ENCODE data around the gene MSH3. TPM values are rescaled to one million over a fixed set of nuclear protein-coding genes. Genes with fewer than 3 reads are reported as not detected.
"Not testable (repeated sequence)": the region's sequence is repeated elsewhere in the genome, so short reads cannot be mapped to it uniquely, and the experiment has no call there.

Gene MSH3
- total RNA-seq, 1 experiment from 2014 or later = 8.4 TPM

GRCh38 chr5:80796846-80797245, 142.4 kb downstream of the MSH3 start:
- no peak for DNase-seq (ENCODE audit: low spot score)

DNA sequence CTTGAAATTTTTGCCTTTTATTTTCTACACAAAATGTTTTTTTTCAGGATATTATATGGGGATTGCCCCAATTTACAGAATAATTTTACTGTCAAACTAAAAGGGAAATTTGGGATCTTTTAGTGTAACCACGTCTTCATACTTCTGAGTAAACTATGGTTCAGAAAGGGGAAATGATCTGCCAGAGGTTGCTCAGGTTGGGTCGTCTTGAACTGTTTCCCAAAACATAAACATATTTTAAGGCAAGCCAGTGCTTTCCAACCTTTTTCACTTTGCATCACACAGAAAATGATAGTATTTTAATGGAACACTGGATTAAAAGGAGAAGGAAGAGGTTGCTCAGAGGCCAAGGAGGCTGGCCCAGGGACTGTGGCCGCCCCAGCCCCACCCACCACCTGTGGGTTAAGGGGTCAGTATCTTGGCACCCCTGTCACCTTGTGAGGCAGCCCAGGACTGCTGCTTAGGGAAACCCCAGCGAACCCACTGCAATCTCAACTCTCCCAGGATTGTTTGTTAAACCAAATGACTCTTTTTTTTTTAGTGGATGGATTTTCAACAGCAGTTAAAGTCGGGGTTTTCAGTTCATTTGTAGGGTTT, 143.1 kb downstream of the MSH3 start:
- DNase-seq (ENCODE audit: low spot score) = no peak

DNA sequence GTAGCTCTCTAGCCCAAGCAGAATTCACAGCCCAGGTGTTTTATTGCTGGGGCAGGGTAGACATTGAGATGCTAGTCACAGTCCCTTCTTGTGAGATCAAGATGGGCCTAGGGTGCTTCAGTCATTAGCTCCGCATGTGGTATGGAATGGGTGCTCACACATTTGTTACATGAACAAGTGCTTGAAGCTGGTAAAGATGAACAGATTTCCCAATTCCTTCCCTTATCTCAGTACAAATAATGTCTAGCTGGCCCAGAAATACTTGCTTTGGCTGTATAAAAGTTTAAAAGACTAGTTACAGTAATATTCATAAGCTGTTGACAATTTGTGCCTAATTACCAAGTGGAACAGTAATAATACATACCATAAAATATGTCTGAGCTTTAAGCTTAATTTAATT, 143.7 kb downstream of the MSH3 start:
- DNase-seq (ENCODE audit: low spot score) = no peak

- no peak for DNase-seq (ENCODE audit: low spot score)
Observed at GRCh38 chr5:80798633-80799032, 144.2 kb downstream of the MSH3 start.

GRCh38 chr5:80799041-80799440, 144.6 kb downstream of the MSH3 start:
- no peak for DNase-seq (ENCODE audit: low spot score)

DNA sequence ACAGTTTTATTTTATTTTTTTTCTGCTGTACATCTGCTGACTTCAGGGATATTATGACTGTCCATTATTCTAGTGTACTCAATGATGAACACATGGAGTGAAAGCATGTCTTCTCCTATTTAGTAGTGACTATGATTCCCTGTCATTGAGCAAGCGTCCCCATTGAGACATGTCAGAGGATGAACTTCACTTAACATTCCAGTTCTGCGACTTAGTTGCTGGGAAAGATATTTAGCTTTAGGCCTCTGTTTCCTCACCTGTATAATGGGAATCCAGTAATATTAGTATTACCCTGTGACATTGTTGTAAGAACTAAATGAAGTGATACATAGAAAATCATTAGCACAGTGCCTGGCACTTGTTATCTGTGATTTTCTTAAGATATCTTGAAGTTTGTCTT, 145.1 kb downstream of the MSH3 start:
- DNase-seq (ENCODE audit: low spot score) = no peak

- no peak for DNase-seq (ENCODE audit: low spot score)
Observed at GRCh38 chr5:80804332-80804731, 149.9 kb downstream of the MSH3 start.

- DNase-seq (ENCODE audit: low spot score) = no peak
Observed at GRCh38 chr5:80805038-80805437, 150.6 kb downstream of the MSH3 start.

GRCh38 chr5:80806929-80807328, 152.5 kb downstream of the MSH3 start:
- DNase-seq (ENCODE audit: low spot score) = no peak

DNA sequence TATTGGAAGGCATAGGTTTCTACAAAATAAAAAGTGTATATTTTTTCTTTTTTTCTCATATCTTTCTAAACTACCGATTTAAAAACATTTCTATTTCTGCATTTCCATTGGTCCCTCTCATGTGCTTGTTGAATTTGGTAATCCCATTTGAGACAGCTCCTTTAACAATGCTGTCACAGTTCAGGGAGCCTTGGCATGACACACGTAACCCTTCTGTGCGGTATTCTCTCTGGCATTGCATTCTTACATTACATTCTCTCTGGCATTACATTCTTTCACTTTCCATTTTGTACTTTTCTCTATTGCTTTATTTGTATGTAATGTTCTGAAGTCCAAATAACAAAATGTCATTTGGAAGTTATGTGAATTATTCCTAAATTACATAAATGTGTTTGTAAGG, 155.0 kb downstream of the MSH3 start:
- DNase-seq (ENCODE audit: low spot score) = no peak

GRCh38 chr5:80810425-80810824, 156.0 kb downstream of the MSH3 start:
- DNase-seq (ENCODE audit: low spot score) = no peak

DNA sequence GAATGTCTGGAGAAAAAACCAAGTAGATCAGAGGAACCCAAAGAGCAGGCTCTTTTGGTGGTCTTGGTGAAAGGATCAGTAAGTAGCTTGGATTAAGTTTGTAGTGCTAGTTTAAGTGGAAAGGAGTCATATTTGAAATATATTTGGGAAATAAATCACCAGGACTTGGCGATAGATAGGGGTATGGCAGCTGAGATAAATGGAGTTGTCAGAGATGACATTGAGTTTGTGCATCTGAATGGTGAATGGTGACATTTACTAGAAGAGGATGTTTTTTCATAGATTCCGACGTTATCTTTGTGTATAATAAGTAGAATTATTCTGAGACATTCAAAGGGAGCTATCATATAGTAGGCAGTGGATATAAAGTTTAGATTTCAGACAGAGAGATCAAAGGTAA, 162.1 kb downstream of the MSH3 start:
- DNase-seq (ENCODE audit: low spot score) = no peak

DNA sequence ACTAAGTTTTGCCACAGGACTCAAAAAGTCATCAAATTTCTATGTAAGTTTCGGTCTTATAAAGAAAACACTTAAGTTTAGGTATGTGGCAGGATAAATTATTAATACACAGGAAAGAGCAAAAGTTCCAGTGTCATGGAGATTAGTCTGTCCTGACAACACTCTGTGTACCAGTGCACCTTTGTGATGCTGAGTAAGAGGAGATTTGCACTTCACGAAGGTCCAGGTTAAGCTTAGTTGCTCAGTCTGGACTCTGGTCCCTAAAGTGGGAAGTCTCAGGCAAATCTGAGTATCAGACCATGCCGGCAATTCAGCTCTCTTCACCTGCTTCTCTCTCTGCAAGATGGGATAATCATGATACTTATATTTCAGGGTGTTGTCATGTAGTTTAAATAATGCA, 166.2 kb downstream of the MSH3 start:
- DNase-seq (ENCODE audit: low spot score) = no peak

DNA sequence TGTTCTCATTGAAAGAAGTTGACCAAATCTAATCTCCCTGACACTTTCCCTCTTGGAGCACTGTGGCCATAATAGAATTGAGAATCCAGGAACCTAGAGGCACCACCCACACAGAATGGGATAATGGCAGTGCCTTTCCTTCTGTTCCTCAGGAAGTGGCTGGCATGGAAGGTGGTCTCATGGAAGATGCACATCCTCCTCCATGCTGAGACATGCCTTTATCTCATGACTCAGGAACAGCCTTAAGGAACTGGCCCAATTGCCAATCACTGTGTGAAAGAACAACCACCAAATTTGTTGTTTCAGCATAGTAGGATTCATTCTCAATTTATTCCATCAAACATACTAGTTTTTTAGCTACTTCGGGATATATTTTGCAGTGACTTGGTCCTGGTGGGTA, 168.2 kb downstream of the MSH3 start:
- no peak for DNase-seq (ENCODE audit: low spot score)

DNA sequence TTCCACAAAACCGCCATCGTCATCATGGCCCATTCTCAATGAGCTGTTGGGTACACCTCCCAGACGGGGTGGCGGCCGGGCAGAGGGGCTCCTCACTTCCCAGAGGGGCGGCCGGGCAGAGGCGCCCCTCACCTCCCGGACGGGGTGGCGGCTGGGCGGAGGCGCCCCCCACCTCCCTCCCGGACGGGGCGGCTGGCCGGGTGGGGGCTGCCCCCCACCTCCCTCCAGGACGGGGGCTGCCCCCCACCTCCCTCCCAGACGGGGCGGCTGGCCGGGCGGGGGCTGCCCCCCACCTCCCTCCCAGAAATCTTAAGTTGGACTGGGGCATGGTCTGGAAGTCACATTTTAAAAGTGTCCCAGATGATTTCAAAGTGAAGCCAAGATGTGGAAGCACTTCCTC, 169.7 kb downstream of the MSH3 start:
- not testable (repeated sequence) for DNase-seq (ENCODE audit: low spot score)

DNA sequence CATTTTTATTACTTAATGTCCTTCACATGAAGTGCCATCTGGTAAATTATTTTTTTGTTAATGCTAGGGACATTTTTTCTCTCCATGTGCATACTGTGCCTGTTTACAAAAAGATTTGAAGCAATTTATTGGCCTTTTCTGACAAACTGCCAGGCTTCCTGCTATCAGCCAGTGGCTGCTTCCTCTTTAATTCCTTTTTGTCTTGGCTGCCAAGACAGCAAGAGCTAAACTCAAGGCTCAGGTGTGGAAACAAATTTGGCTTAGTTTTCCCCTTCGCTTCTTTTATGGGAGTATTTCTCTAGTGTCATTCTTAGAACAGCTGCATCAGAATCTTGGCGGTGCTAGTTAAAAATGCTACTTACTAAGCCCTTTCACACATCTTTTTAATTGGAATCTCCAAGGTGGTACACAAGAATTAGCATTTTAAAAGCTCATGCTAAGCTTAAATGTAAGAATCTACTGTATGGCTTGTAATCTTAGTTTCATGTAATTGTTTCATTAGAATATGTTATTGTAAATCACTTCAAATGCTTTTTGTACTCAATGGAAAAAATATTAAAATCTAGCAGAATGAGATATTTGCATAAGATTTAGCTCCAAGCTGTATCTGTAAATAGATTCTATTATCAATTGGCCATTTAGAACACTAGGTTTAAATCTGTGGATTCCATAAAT, 171.5 kb downstream of the MSH3 start:
- no peak for DNase-seq (ENCODE audit: low spot score)

DNA sequence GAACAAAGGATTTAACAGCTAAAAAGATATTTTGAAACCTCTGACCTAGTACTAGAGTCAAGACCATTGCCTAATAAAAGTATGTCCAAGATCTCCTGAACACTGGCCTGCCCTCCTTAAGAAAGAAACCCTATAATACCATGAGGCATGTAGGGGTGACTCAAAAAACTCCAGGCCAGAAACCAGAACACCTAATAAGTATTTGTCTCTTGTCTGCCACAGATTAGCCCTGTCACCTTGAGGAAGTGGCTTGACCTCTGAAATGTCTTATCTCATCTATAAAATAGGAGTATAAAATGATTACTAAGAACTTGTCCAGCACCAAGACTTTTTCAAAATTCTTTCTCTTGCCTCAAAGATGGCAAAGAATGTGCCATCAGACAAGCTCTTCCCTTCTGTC, 180.3 kb downstream of the MSH3 start:
- DNase-seq (ENCODE audit: low spot score) = no peak

GRCh38 chr5:80835128-80835527, 180.7 kb downstream of the MSH3 start:
- no peak for DNase-seq (ENCODE audit: low spot score)

DNA sequence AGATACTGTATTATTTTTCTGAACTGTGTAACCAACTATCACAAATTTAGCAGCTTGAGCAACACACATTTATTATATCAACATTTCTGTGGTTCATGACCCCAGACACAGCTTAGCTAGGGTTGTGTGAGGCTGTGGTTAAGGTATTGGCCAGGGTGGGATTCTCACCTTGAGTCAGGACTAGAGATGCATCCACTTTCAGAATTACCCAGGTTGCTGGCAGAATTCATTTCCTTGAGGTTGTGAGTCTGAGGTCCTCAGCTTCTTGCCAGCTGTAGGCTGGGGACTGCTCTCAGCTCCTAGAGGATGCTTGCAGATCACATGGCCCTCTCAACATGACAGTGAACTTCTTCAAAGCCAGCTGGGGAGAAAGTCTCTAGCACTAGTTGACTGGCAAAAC, 183.2 kb downstream of the MSH3 start:
- no peak for DNase-seq (ENCODE audit: low spot score)

DNA sequence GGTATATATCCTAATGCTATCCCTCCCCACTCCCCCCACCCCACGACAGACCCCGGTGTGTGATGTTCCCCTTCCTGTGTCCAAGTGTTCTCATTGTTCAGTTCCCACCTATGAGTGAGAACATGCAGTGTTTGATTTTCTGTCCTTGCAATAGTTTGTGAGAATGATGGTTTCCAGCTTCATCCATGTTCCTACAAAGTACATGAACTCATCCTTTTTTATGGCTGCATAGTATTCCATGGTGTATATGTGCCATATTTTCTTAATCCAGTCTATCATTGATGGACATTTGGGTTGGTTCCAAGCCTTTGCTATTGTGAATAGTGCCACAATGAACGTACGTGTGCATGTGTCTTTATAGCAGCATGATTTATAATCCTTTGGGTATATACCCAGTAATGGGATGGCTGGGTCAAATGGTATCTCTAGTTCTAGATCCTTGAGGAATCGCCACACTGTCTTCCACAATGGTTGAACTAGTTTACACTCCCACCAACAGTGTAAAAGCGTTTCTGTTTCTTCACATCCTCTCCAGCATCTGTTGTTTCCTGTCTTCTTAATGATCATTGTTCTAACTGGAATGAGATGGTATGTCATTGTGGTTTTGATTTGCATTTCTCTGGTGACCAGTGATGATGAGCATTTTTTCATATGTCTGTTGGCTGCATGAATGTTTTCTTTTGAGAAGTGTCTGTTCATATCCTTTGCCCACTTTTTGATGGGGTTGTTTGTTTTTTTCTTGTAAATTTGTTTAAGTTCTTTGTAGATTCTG, 186.8 kb downstream of the MSH3 start:
- not testable (repeated sequence) for DNase-seq (ENCODE audit: low spot score)

DNA sequence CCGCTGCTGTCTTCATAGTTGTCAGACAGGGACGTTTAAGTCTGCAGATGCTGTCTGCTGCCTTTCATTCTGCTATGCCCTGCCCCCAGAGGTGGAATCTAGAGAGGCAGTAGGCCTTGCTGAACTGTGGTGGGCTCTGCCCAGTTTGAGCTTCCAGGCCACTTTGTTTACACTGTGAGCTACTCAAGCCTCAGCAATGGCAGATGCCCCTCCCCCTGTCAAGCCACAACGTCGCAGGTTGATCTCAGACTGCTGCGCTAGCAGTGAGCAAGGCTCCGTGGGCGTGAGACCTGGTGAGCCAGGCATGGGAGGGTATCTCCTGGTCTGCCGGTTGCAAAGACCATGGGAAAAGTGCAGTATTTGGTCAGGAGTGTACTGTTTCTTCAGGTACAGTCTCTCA, 192.0 kb downstream of the MSH3 start:
- DNase-seq (ENCODE audit: low spot score) = not testable (repeated sequence)

- not testable (repeated sequence) for DNase-seq (ENCODE audit: low spot score)
Observed at GRCh38 chr5:80850168-80850567, 195.7 kb downstream of the MSH3 start.

All from H4 (cell line).